ENCODE data around the gene RFX1.

DNA sequence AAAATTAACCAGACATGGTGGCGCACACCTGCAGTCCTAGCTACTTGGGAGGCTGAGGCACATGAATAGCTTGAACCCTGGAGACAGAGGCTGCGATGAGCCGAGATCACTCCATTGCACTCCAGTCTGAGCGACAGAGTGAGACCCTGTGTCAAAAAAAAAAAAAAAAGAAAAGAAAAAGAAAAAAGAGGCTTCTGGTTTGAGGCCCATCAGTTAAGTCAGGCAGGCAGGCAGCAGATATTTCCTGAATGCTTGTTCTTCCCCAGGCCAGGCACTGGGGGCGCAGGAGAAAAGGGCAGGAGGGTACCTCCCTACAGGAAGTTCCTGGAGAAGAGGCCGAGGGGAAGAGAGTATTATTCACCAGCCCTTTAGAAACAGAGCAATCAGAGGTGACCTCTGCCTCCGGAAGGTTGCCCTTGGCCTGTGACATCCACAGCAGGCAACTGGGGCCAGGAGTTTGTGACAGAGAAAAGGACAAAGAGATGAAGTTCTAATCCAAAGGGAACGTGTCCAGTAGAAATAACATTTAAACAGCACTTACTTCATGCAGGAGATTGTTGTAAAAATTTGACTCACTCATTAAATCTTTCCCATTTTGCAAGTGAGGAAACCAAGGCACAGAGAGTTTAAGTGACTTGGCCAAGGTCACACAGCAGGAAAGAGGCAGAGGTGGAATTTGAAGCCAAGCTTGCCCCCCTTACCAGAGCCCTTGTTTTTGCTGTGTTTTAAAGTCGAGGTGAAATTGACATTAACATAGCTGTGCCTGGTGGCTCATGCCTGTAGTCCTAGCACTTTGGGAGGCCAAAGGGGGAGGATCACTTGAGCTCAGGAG, 17.5 kb upstream of the RFX1 start:
- TF ChIP-seq MAZ (IDR thresholded peaks at IDR 0.05; ENCODE audit: borderline replicate concordance, low read depth, low read length) (no peak), MAZ (CRISPR knock-in tag; IDR thresholded peaks at IDR 0.05; ENCODE audit: low read depth) (no peak), ZNF724P (CRISPR knock-in tag; IDR thresholded peaks at IDR 0.05; ENCODE audit: borderline replicate concordance) (no peak), RXRA (CRISPR knock-in tag; IDR thresholded peaks at IDR 0.05) (peak; percentile 38; the same call in 1 of the 2 replicates), CCDC6 (CRISPR knock-in tag; IDR thresholded peaks at IDR 0.05) (0 out of 2 replicates have a peak, but pooled peaks have one; percentile 55), RAD21 (CRISPR knock-in tag; IDR thresholded peaks at IDR 0.05) (peak; percentile 34; the same call in 1 of the 2 replicates)
